Panc1 (cell line): ENCODE measurements around the gene ITGA2B. TPM values are rescaled to one million over a fixed set of nuclear protein-coding genes. Genes with fewer than 3 reads are reported as not detected.

Experiments
- ATAC-seq: fragments of 200-7000 bp; cut with Tn5 transposase; 2 replicates; pipeline ENCODE4 v1.9.1; 2020; ENCODE audit warnings: mild to moderate bottlenecking, moderate library complexity
- BruUV-seq: library from RNA; stranded (reverse); fragments of 400-500 nt; replicated peaks from 2 replicates; lab custom pipeline; 2021; lab: Mats Ljungman, UMichigan
- CTCF ChIA-PET: fragments of 300-600 bp; sonication (Branson Sonifier 250); formaldehyde crosslinking; loops from one replicate; lab custom pipeline; 2022; ENCODE audit warnings: antibody characterized with exemption; lab: Charles Lee
- POLR2A ChIA-PET: fragments of 300-600 bp; sonication (Branson Sonifier 250); formaldehyde crosslinking; loops from one replicate; lab custom pipeline; 2022; ENCODE audit warnings: antibody characterized with exemption; lab: Charles Lee
- DNase-seq: peaks from one replicate; pipeline ENCODE4 v3.0.0-alpha.2; 2010; ENCODE audit warnings: low read depth, low spot score
- H3K27ac ChIP-seq: 2 replicates; pipeline ENCODE4 v1.5.1; 2011; ENCODE audit warnings: mild to moderate bottlenecking, low read length, inconsistent platforms
- H3K27me3 ChIP-seq: fragments of 200-500 bp; sonication (Bioruptor generic); 2 replicates; pipeline ENCODE4 v1.6.0; 2014; ENCODE audit warnings: low read length, inconsistent platforms; ENCODE audit not compliant: control insufficient read depth, insufficient read depth
- H3K36me3 ChIP-seq: fragments of 200-500 bp; sonication (Bioruptor generic); 2 replicates; pipeline ENCODE4 v1.5.1; 2014; ENCODE audit warnings: inconsistent platforms, mild to moderate bottlenecking, low read length, moderate library complexity; ENCODE audit not compliant: control insufficient read depth, insufficient read depth
- H3K4me1 ChIP-seq: 2 replicates; pipeline ENCODE4 v1.5.1; 2011; ENCODE audit warnings: inconsistent platforms, mild to moderate bottlenecking, low read length, moderate library complexity; ENCODE audit not compliant: control insufficient read depth, insufficient read depth
- H3K4me3 ChIP-seq, 2 experiments: 2 replicates each; pipeline ENCODE4 v1.5.1; 2011 to 2012; ENCODE audit warnings: low read depth in 2 of 2, low read length in 2 of 2, mild to moderate bottlenecking in 2 of 2, inconsistent platforms in 1 of 2, moderate library complexity in 1 of 2
- H3K9me3 ChIP-seq: fragments of 200-500 bp; sonication (Bioruptor generic); 2 replicates; pipeline ENCODE4 v1.5.1; 2014; ENCODE audit warnings: low read depth, mild to moderate bottlenecking, inconsistent platforms, low read length, moderate library complexity; ENCODE audit not compliant: control insufficient read depth, insufficient read depth
- POLR2AphosphoS5 ChIP-seq: IDR thresholded peaks from 2 replicates; pipeline ENCODE4 v1.6.1; 2012; ENCODE audit warnings: mild to moderate bottlenecking, low read depth, low read length, moderate library complexity
- SIN3A ChIP-seq: IDR thresholded peaks from 2 replicates; pipeline ENCODE4 v1.6.1; 2012; ENCODE audit warnings: low read depth, mild to moderate bottlenecking, low read length, moderate library complexity, borderline replicate concordance; ENCODE audit not compliant: insufficient read depth
- TCF7L2 ChIP-seq: IDR thresholded peaks from 2 replicates; pipeline ENCODE4 v1.6.1; 2011; ENCODE audit warnings: mild to moderate bottlenecking, low read depth, low read length, inconsistent platforms
- in situ Hi-C: cut with HindIII; loops from 2 replicates; pipeline ENCODE4 v1.10.0; 2016; ENCODE audit warnings: low sequenced_read_pairs, low pct_unique_long_range_greater_than_20kb
- intact Hi-C: fragments of 100-400 bp; cut with micrococcal nuclease; formaldehyde crosslinking; loops from one replicate; pipeline ENCODE4 v1.10.0; 2022; ENCODE audit not compliant: unreplicated experiment
- total RNA-seq: library from RNA; stranded (reverse); gene quantifications from one replicate; pipeline ENCODE4 v1.2.1, GENCODE V29; 2021; ENCODE audit not compliant: unreplicated experiment
- TF ChIP-seq, protein P1 (sequence below): fragments of 450-650 bp; IDR thresholded peaks from 2 replicates; pipeline ENCODE4 v1.5.1; 2017; ENCODE audit warnings: mild to moderate bottlenecking
- TF ChIP-seq, protein P2 (sequence below), 2 experiments: IDR thresholded peaks; 2 replicates each; pipeline ENCODE4 v1.6.1; 2011 to 2012; ENCODE audit warnings: low read depth in 2 of 2, control low read depth in 1 of 2, low read length in 1 of 2, mild to moderate bottlenecking in 1 of 2, moderate library complexity in 1 of 2; ENCODE audit not compliant: insufficient read depth in 1 of 2

Gene ITGA2B
- total RNA-seq, 1 experiment from 2014 or later: 2.4 TPM

DNA sequence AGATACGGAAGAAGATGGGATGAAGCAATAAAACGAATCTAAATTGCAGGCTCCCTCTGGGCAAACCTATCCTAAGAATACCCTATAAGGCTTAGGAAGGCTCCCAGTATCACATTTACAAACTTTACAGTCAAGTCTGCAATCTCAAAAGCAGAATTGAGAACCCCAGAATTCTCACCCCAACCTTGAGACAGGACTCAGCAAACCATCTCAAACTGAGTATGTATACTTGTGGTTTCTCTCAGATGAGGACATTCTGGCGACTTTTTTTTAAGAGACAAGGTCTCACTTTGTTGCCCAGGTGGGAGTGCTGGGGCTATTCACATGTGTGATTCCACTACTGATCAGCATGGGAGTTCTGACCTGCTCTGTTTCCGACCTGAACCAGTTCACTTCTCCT lies 19.3 kb upstream of the ITGA2B start:
- in situ Hi-C loops: no loop called here
- no peaks in the 10 kb centered on the region for H3K27me3 ChIP-seq
- DNase-seq (no peak), ATAC-seq (no peak)
- ChIA-PET CTCF (no interaction called here), POLR2A (no interaction called here)
- no peaks in the 10 kb centered on the region for H3K9me3 ChIP-seq
- peaks cover 2% of the 10 kb centered on the region; the same call in 1 of the 2 replicates for H3K36me3 ChIP-seq
- BruUV-seq: no TSS peak
- TF ChIP-seq SIN3A (no peak), TCF7L2 (no peak), POLR2AphosphoS5 (no peak)
- TF ChIP-seq, protein P1, sequence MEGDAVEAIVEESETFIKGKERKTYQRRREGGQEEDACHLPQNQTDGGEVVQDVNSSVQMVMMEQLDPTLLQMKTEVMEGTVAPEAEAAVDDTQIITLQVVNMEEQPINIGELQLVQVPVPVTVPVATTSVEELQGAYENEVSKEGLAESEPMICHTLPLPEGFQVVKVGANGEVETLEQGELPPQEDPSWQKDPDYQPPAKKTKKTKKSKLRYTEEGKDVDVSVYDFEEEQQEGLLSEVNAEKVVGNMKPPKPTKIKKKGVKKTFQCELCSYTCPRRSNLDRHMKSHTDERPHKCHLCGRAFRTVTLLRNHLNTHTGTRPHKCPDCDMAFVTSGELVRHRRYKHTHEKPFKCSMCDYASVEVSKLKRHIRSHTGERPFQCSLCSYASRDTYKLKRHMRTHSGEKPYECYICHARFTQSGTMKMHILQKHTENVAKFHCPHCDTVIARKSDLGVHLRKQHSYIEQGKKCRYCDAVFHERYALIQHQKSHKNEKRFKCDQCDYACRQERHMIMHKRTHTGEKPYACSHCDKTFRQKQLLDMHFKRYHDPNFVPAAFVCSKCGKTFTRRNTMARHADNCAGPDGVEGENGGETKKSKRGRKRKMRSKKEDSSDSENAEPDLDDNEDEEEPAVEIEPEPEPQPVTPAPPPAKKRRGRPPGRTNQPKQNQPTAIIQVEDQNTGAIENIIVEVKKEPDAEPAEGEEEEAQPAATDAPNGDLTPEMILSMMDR: no peak
- TF ChIP-seq, protein P2, sequence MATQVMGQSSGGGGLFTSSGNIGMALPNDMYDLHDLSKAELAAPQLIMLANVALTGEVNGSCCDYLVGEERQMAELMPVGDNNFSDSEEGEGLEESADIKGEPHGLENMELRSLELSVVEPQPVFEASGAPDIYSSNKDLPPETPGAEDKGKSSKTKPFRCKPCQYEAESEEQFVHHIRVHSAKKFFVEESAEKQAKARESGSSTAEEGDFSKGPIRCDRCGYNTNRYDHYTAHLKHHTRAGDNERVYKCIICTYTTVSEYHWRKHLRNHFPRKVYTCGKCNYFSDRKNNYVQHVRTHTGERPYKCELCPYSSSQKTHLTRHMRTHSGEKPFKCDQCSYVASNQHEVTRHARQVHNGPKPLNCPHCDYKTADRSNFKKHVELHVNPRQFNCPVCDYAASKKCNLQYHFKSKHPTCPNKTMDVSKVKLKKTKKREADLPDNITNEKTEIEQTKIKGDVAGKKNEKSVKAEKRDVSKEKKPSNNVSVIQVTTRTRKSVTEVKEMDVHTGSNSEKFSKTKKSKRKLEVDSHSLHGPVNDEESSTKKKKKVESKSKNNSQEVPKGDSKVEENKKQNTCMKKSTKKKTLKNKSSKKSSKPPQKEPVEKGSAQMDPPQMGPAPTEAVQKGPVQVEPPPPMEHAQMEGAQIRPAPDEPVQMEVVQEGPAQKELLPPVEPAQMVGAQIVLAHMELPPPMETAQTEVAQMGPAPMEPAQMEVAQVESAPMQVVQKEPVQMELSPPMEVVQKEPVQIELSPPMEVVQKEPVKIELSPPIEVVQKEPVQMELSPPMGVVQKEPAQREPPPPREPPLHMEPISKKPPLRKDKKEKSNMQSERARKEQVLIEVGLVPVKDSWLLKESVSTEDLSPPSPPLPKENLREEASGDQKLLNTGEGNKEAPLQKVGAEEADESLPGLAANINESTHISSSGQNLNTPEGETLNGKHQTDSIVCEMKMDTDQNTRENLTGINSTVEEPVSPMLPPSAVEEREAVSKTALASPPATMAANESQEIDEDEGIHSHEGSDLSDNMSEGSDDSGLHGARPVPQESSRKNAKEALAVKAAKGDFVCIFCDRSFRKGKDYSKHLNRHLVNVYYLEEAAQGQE (IDR thresholded peaks at IDR 0.05; ENCODE audit: insufficient read depth in 1 of 2, low read depth in 2 of 2, low read length in 1 of 2): no peak
- H3K4me1 ChIP-seq: no peaks in the 10 kb centered on the region
- H3K27ac ChIP-seq: no peak overlapping the region
- intact Hi-C loops: no loop called here
- no peak overlapping the region for H3K4me3 ChIP-seq

DNA sequence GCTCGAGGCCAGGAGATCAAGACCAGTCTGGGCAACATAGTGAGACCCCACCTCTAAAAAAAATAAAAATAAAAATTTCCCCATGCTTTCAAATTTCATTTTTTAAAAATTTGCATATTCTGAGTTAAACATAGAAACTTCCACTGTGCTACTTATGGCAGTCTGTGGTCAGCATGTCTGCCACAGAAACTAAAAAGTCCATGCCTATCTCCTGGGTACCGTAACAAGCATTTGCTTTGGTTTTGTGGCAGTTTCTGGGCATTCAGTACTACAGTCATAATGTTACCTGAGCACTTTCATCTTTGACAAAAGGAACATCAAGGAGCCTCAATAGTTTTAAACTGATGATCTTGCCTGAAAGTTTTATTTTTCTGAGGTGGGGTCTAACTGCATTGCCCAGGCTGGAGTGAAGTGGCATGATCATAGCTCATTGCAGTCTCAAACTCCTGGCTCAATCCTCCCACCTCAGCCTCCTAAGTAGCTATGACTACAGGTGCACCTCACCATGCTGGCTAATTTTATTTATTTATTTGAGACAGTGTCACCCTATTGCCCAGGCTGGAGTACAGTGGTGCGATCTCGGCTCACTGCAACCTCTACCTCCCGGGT lies 13.2 kb upstream of the ITGA2B start:
- ATAC-seq (no peak), DNase-seq (no peak)
- peaks cover 10% of the 10 kb centered on the region for H3K36me3 ChIP-seq
- POLR2A ChIA-PET: no interaction called here
- TF ChIP-seq, protein P2 (IDR thresholded peaks at IDR 0.05; ENCODE audit: insufficient read depth in 1 of 2, low read depth in 2 of 2, low read length in 1 of 2): no peak
- TF ChIP-seq SIN3A: no peak
- TF ChIP-seq, protein P1: no peak
- TF ChIP-seq TCF7L2: no peak
- TF ChIP-seq POLR2AphosphoS5: no peak
- BruUV-seq: no TSS peak
- no peak overlapping the region for H3K4me3 ChIP-seq
- H3K27me3 ChIP-seq: no peaks in the 10 kb centered on the region
- in situ Hi-C loops (no loop called here), intact Hi-C loops (no loop called here)
- no peaks in the 10 kb centered on the region for H3K9me3 ChIP-seq
- CTCF ChIA-PET: no interaction called here
- no peaks in the 10 kb centered on the region for H3K4me1 ChIP-seq
- no peak overlapping the region for H3K27ac ChIP-seq
